Suprapubic skin (tissue), 4 donors: ENCODE data around the gene FAM111A.

Experiments
- EP300 ChIP-seq: sonication (generic); formaldehyde crosslinking; IDR thresholded peaks from one replicate; pipeline ENCODE4 v1.6.1; 2017; ENCODE audit warnings: antibody characterized with exemption
- POLR2AphosphoS5 ChIP-seq, 3 donors: sonication (generic); formaldehyde crosslinking; IDR thresholded peaks; one replicate each; pipeline ENCODE4 v1.6.1; 2017; ENCODE audit warnings: antibody characterized with exemption in 3 of 3

DNA sequence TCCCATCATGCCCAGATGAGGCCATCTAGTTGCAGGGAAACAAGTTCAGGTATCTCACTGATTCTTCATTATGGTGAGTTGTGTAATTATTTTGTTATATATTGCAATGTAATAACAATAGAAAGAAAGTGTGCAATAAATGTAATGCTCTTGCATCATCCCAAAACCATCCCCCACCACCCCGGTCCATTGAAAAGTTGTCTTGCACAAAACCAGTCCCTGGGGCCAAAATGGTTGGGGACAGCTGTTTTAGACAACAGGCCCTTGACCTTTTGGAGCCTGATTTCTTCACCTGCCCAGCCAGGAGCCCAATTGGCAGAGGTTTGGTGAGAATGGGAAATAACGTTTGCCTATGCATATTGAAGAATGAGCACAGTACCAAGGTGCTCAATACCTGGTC is 54.1 kb downstream of the FAM111A start:
- TF ChIP-seq POLR2AphosphoS5 (IDR thresholded peaks at IDR 0.05) = no peak
- TF ChIP-seq EP300 = no peak
